Measurements from ENCODE around the gene ITGB1BP1.

Gene ITGB1BP1

GRCh38 chr2:9392898-9393765 lies 30.2 kb downstream of the ITGB1BP1 start:
- DNase-seq (ENCODE audit: low read depth): no peak
- H3K4me3 ChIP-seq (ENCODE audit: low read depth, low read length): no peak overlapping the region
- no peak for TF ChIP-seq CTCF (IDR thresholded peaks at IDR 0.05; ENCODE audit: control insufficient read depth, extremely low read depth, insufficient read depth)

GRCh38 chr2:9391961-9392720 lies 31.2 kb downstream of the ITGB1BP1 start:
- TF ChIP-seq CTCF (IDR thresholded peaks at IDR 0.05; ENCODE audit: control insufficient read depth, extremely low read depth, insufficient read depth): no peak
- no peak overlapping the region for H3K4me3 ChIP-seq (ENCODE audit: low read depth, low read length)
- no peak for DNase-seq (ENCODE audit: low read depth)

- TF ChIP-seq CTCF (IDR thresholded peaks at IDR 0.05; ENCODE audit: control insufficient read depth, extremely low read depth, insufficient read depth): no peak
- H3K4me3 ChIP-seq (ENCODE audit: low read depth, low read length): no peak overlapping the region
- no peak for DNase-seq (ENCODE audit: low read depth)
These were observed 32.3 kb downstream of the ITGB1BP1 start for GRCh38 chr2:9390991-9391390.

GRCh38 chr2:9390151-9390850 lies 33.0 kb downstream of the ITGB1BP1 start:
- H3K4me3 ChIP-seq (ENCODE audit: low read depth, low read length): no peak overlapping the region
- TF ChIP-seq CTCF (IDR thresholded peaks at IDR 0.05; ENCODE audit: control insufficient read depth, extremely low read depth, insufficient read depth): no peak
- no peak for DNase-seq (ENCODE audit: low read depth)

GRCh38 chr2:9388950-9389911 lies 34.1 kb downstream of the ITGB1BP1 start:
- no peak for DNase-seq (ENCODE audit: low read depth)
- no peak for TF ChIP-seq CTCF (IDR thresholded peaks at IDR 0.05; ENCODE audit: control insufficient read depth, extremely low read depth, insufficient read depth)
- H3K4me3 ChIP-seq (ENCODE audit: low read depth, low read length): no peak overlapping the region

- TF ChIP-seq CTCF (IDR thresholded peaks at IDR 0.05; ENCODE audit: control insufficient read depth, extremely low read depth, insufficient read depth): no peak
- DNase-seq (ENCODE audit: low read depth): no peak
These were observed 35.1 kb downstream of the ITGB1BP1 start for GRCh38 chr2:9388199-9388681.

More at GRCh38 chr2:9388199-9388681, 35.1 kb downstream of the ITGB1BP1 start:
- H3K4me3 ChIP-seq (ENCODE audit: low read depth, low read length): no peak overlapping the region

Data from LNCaP clone FGC (cell line).